Uterus (tissue), 2 donors: ENCODE results near the gene LRG1.

ENCODE experiments used
- CTCF ChIP-seq, 4 experiments: fragments of 200-600 bp in 2 of 4; fragments of 450-650 bp in 2 of 4; sonication (generic) in 2 of 4; IDR thresholded peaks; one replicate each; pipeline ENCODE4 v1.5.1; 2016 to 2019; ENCODE audit warnings: antibody characterized with exemption in 4 of 4, mild to moderate bottlenecking in 2 of 4, moderate library complexity in 1 of 4
- POLR2A ChIP-seq, 2 donors: fragments of 450-650 bp; IDR thresholded peaks; one replicate each; pipeline ENCODE4 v1.6.1; 2016; ENCODE audit warnings: antibody characterized with exemption in 2 of 2, mild to moderate bottlenecking in 1 of 2, moderate library complexity in 1 of 2

- TF ChIP-seq POLR2A (IDR thresholded peaks at IDR 0.05): no peak
- TF ChIP-seq CTCF (IDR thresholded peaks at IDR 0.05): no peak
These were observed 17.4 kb downstream of the LRG1 start for GRCh38 chr19:4522291-4523002.
